HepG2 (cell line): ENCODE results near the gene FBXO24. TPM values are rescaled to one million over a fixed set of nuclear protein-coding genes. Genes with fewer than 3 reads are reported as not detected.
A peak's percentile ranks its signal among the peaks of the same experiment; 100 is the strongest.

ENCODE experiments used
- CCAR2 ChIP-seq: fragments of 200-400 bp; formaldehyde crosslinking; optimal IDR thresholded peaks from 2 replicates; pipeline ENCODE3; 2018; ENCODE audit warnings: low read depth, mild to moderate bottlenecking, low read length, moderate library complexity
- EP300 ChIP-seq, 3 experiments: sonication (generic) in 1 of 3; formaldehyde crosslinking in 1 of 3; IDR thresholded peaks; 2 replicates each; pipeline versions ENCODE4 v1.5.1 to v1.6.1; 2011 to 2020; ENCODE audit warnings: low read depth in 2 of 3, low read length in 2 of 3, borderline replicate concordance in 1 of 3, improper control_type of control experiment in 1 of 3, mild to moderate bottlenecking in 1 of 3, missing genetic modification reagents in 1 of 3, moderate library complexity in 1 of 3
- HIVEP1 ChIP-seq: sonication (generic); formaldehyde crosslinking; IDR thresholded peaks from 2 replicates; pipeline ENCODE4 v1.4.0; 2020; ENCODE audit warnings: mild to moderate bottlenecking, missing genetic modification reagents
- HOXD1 ChIP-seq: sonication (generic); formaldehyde crosslinking; IDR thresholded peaks from 2 replicates; pipeline ENCODE4 v1.5.0; 2020; ENCODE audit warnings: missing genetic modification reagents
- MAZ ChIP-seq, 2 experiments: sonication (generic) in 1 of 2; formaldehyde crosslinking in 1 of 2; IDR thresholded peaks; 2 replicates each; pipeline versions ENCODE4 v1.5.0 to v1.6.1; 2012 to 2020; ENCODE audit warnings: low read depth in 2 of 2, mild to moderate bottlenecking in 2 of 2, borderline replicate concordance in 1 of 2, improper control_type of control experiment in 1 of 2, low read length in 1 of 2, missing genetic modification reagents in 1 of 2, moderate library complexity in 1 of 2
- NR2F1 ChIP-seq, 2 experiments: fragments of 450-650 bp in 1 of 2; formaldehyde crosslinking in 1 of 2; IDR thresholded peaks; 2 replicates each; pipeline versions ENCODE4 v1.5.0 to v1.6.1; 2016 to 2020; ENCODE audit warnings: mild to moderate bottlenecking in 1 of 2, missing compliant biosample characterization in 1 of 2, missing genetic modification reagents in 1 of 2, moderate library complexity in 1 of 2
- SAFB2 ChIP-seq: sonication (generic); formaldehyde crosslinking; IDR thresholded peaks from 2 replicates; pipeline ENCODE4 v1.5.1; 2020; ENCODE audit warnings: missing genetic modification reagents, low read depth, mild to moderate bottlenecking, borderline replicate concordance
- SNAI1 ChIP-seq: sonication (generic); formaldehyde crosslinking; IDR thresholded peaks from 2 replicates; pipeline ENCODE4 v1.5.0; 2020; ENCODE audit warnings: mild to moderate bottlenecking, missing genetic modification reagents, borderline replicate concordance
- SOX13 ChIP-seq, 3 experiments: fragments of 450-650 bp in 1 of 3; sonication (generic) in 1 of 3; formaldehyde crosslinking in 1 of 3; IDR thresholded peaks in 2 of 3; conservative IDR thresholded peaks in 1 of 3; 2 replicates each; pipeline versions ENCODE4 v1.5.0 to v1.6.1; 2016 to 2020; ENCODE audit warnings: antibody characterized with exemption in 1 of 3, mild to moderate bottlenecking in 1 of 3, missing compliant biosample characterization in 1 of 3, missing genetic modification reagents in 1 of 3, moderate library complexity in 1 of 3
- SP140L ChIP-seq: sonication (generic); formaldehyde crosslinking; IDR thresholded peaks from 2 replicates; pipeline ENCODE4 v1.4.0; 2020; ENCODE audit warnings: missing genetic modification reagents, borderline replicate concordance
- ZNF232 ChIP-seq: sonication (generic); formaldehyde crosslinking; IDR thresholded peaks from 2 replicates; pipeline ENCODE4 v1.4.0; 2020; ENCODE audit warnings: missing genetic modification reagents, borderline replicate concordance
- ZNF563 ChIP-seq: sonication (generic); formaldehyde crosslinking; IDR thresholded peaks from 2 replicates; pipeline ENCODE4 v1.8.0; 2022; ENCODE audit warnings: mild to moderate bottlenecking, moderate library complexity, missing genetic modification reagents
- polyA plus RNA-seq, 8 experiments: library from polyadenylated mRNA; depleted of rRNA in 3 of 8; stranded (reverse) in 7 of 8; unstranded in 1 of 8; fragments of >200 nt; fragmentation: Illumina TruSeq in 4 of 8; extraction: Trizol in 4 of 8; gene quantifications; 2 replicates each; pipeline versions ENCODE4 v1.2.1 to v1.2.3, GENCODE V29; 2011 to 2016; ENCODE audit warnings: low read depth in 4 of 8, missing spikeins in 1 of 8, mixed read lengths in 1 of 8; ENCODE audit not compliant: insufficient read depth in 1 of 8
- total RNA-seq, 5 experiments: library from RNA; depleted of rRNA; stranded (reverse); fragments of >200 nt; fragmentation: Illumina TruSeq; extraction: Trizol; gene quantifications; 2 replicates each; pipeline ENCODE4 v1.2.3, GENCODE V29; 2016; ENCODE audit warnings: low read depth in 1 of 5
- TF ChIP-seq, protein P1 (sequence below), 2 experiments: sonication (generic) in 1 of 2; formaldehyde crosslinking in 1 of 2; IDR thresholded peaks; 2 replicates each; pipeline versions ENCODE4 v1.6.1 to v1.9.0; 2014 to 2022; ENCODE audit warnings: antibody characterized with exemption in 1 of 2, borderline replicate concordance in 1 of 2, inconsistent platforms in 1 of 2, low read depth in 1 of 2, missing genetic modification reagents in 1 of 2
- TF ChIP-seq, protein P2 (sequence below): sonication (generic); formaldehyde crosslinking; IDR thresholded peaks from 2 replicates; pipeline ENCODE4 v1.5.1; 2020; ENCODE audit warnings: mild to moderate bottlenecking, missing genetic modification reagents, moderate library complexity

Gene FBXO24
- total and polyA plus RNA-seq, 2 of the 13 experiments (the other 11 are each of a cell fraction or from before 2014, with no cell fraction given) = 0.20 to 0.55 TPM

DNA sequence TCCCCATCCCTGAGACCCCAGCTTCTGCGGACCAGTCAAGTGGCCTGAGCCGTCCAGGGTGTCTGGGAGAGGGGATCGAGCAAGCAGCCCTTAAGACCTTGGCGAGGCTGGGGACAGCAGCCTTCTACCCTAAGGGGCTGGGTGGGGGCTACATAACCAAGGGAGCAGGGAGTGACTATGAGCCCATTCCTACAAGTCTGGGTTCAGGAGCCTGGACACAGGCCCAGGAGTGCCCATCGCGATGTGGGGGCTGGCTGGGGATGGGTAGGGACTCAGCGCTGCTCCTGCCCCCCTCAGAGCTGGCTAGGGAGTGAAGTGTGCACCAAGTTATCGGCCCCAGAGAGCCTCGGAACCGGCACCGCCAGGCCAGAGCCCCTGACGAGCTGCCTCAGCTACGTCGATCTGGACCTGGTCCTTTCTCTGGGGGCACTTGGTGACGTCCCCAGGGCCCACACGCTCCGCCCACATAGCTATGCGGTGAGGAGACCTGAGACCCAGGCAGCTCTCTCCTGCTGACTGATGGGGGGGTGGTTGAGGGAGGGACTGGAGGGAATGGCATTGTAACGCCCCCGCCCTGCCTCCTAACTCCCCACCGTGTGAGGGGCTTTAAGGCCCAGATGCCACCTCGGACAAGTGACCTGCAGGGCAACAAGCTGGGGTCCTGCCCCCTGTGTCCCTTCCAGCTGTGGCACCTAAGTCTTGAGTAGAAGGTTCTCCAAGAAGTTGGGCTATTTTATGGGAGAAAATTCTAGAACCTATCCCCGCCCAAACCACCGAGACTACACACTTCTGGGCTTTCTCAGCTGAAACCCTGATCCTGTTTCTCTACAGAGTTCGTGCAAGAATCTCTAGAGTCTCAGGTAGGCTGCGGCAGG, 14.9 kb upstream of the FBXO24 start (continued):
- TF ChIP-seq, protein P1, sequence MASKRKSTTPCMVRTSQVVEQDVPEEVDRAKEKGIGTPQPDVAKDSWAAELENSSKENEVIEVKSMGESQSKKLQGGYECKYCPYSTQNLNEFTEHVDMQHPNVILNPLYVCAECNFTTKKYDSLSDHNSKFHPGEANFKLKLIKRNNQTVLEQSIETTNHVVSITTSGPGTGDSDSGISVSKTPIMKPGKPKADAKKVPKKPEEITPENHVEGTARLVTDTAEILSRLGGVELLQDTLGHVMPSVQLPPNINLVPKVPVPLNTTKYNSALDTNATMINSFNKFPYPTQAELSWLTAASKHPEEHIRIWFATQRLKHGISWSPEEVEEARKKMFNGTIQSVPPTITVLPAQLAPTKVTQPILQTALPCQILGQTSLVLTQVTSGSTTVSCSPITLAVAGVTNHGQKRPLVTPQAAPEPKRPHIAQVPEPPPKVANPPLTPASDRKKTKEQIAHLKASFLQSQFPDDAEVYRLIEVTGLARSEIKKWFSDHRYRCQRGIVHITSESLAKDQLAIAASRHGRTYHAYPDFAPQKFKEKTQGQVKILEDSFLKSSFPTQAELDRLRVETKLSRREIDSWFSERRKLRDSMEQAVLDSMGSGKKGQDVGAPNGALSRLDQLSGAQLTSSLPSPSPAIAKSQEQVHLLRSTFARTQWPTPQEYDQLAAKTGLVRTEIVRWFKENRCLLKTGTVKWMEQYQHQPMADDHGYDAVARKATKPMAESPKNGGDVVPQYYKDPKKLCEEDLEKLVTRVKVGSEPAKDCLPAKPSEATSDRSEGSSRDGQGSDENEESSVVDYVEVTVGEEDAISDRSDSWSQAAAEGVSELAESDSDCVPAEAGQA (IDR thresholded peaks at IDR 0.05; ENCODE audit: low read depth) = no peak
- TF ChIP-seq, protein P1 (CRISPR knock-in tag; IDR thresholded peaks at IDR 0.05; ENCODE audit: borderline replicate concordance) = no peak
- TF ChIP-seq SP140L (CRISPR knock-in tag) (no peak), SOX13 (IDR thresholded peaks at IDR 0.05) (no peak), SOX13 (CRISPR knock-in tag; conservative IDR thresholded peaks at IDR 0.05 in 1 of 2, IDR thresholded peaks at IDR 0.05 in 1 of 2) (peak in 1 of 2 experiments; percentile 92; a peak in 1 of 4 replicates), ZNF232 (0 out of 2 replicates have a peak, but pooled peaks have one; percentile 23), NR2F1 (CRISPR knock-in tag; IDR thresholded peaks at IDR 0.05) (peak in 1 of 2 experiments; percentile 19; a peak in 1 of 4 replicates), CCAR2 (no peak), SAFB2 (CRISPR knock-in tag) (no peak), HOXD1 (CRISPR knock-in tag) (0 out of 2 replicates have a peak, but pooled peaks have one; percentile 33), MAZ (IDR thresholded peaks at IDR 0.05; ENCODE audit: borderline replicate concordance, low read depth, low read length) (peak; percentile 95), MAZ (CRISPR knock-in tag; IDR thresholded peaks at IDR 0.05; ENCODE audit: low read depth) (peak; percentile 64), SNAI1 (CRISPR knock-in tag) (no peak), HIVEP1 (CRISPR knock-in tag) (0 out of 2 replicates have a peak, but pooled peaks have one; percentile 41), ZNF563 (CRISPR knock-in tag) (no peak), EP300 (IDR thresholded peaks at IDR 0.05; ENCODE audit: low read depth in 2 of 2, low read length in 2 of 2) (0 out of 4 replicates have a peak, but pooled peaks of 1 of the 2 experiments have one; percentile 8), EP300 (CRISPR knock-in tag; IDR thresholded peaks at IDR 0.05; ENCODE audit: borderline replicate concordance) (no peak)
- TF ChIP-seq, protein P2, sequence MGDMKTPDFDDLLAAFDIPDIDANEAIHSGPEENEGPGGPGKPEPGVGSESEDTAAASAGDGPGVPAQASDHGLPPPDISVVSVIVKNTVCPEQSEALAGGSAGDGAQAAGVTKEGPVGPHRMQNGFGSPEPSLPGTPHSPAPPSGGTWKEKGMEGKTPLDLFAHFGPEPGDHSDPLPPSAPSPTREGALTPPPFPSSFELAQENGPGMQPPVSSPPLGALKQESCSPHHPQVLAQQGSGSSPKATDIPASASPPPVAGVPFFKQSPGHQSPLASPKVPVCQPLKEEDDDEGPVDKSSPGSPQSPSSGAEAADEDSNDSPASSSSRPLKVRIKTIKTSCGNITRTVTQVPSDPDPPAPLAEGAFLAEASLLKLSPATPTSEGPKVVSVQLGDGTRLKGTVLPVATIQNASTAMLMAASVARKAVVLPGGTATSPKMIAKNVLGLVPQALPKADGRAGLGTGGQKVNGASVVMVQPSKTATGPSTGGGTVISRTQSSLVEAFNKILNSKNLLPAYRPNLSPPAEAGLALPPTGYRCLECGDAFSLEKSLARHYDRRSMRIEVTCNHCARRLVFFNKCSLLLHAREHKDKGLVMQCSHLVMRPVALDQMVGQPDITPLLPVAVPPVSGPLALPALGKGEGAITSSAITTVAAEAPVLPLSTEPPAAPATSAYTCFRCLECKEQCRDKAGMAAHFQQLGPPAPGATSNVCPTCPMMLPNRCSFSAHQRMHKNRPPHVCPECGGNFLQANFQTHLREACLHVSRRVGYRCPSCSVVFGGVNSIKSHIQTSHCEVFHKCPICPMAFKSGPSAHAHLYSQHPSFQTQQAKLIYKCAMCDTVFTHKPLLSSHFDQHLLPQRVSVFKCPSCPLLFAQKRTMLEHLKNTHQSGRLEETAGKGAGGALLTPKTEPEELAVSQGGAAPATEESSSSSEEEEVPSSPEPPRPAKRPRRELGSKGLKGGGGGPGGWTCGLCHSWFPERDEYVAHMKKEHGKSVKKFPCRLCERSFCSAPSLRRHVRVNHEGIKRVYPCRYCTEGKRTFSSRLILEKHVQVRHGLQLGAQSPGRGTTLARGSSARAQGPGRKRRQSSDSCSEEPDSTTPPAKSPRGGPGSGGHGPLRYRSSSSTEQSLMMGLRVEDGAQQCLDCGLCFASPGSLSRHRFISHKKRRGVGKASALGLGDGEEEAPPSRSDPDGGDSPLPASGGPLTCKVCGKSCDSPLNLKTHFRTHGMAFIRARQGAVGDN (CRISPR knock-in tag) = peak; percentile 67
